RWPE2 (cell line): Measurements from ENCODE around the gene ST3GAL5.
A peak's percentile ranks its signal among the peaks of the same experiment; 100 is the strongest.

Experiments
- ATAC-seq: fragments of 200-7000 bp; cut with Tn5 transposase; 3 replicates; pipeline ENCODE4 v1.9.1; 2021; ENCODE audit warnings: low read depth
- DNase-seq: peaks from one replicate; pipeline ENCODE4 v3.0.0-alpha.2; 2020; ENCODE audit warnings: low spot score
- H3K27ac ChIP-seq: fragments of 450-650 bp; 2 replicates; pipeline ENCODE4 v1.5.1; 2017; ENCODE audit warnings: mild to moderate bottlenecking; ENCODE audit not compliant: poor library complexity, severe bottlenecking
- H3K27me3 ChIP-seq: fragments of 250-450 bp; sonication (Bioruptor Pico); 2 replicates; pipeline ENCODE4 v1.5.1; 2021; ENCODE audit warnings: mild to moderate bottlenecking, moderate library complexity; ENCODE audit not compliant: insufficient read depth, poor library complexity, severe bottlenecking
- H3K36me3 ChIP-seq: fragments of 250-450 bp; sonication (Bioruptor Pico); 2 replicates; pipeline ENCODE4 v1.5.1; 2020; ENCODE audit warnings: low read depth, mild to moderate bottlenecking, moderate library complexity
- H3K4me1 ChIP-seq: fragments of 250-450 bp; sonication (Bioruptor Pico); 2 replicates; pipeline ENCODE4 v1.5.1; 2021; ENCODE audit warnings: mild to moderate bottlenecking, moderate library complexity; ENCODE audit not compliant: insufficient read depth, poor library complexity, severe bottlenecking
- H3K4me3 ChIP-seq: fragments of 250-450 bp; sonication (Bioruptor Pico); 2 replicates; pipeline ENCODE4 v1.5.1; 2021; ENCODE audit warnings: mild to moderate bottlenecking, moderate library complexity; ENCODE audit not compliant: severe bottlenecking
- H3K9me3 ChIP-seq: fragments of 250-450 bp; sonication (Bioruptor Pico); 2 replicates; pipeline ENCODE4 v1.5.1; 2021; ENCODE audit warnings: mild to moderate bottlenecking, moderate library complexity; ENCODE audit not compliant: severe bottlenecking
- TF ChIP-seq, protein P1 (sequence below): fragments of 450-650 bp; IDR thresholded peaks from one replicate; pipeline ENCODE4 v1.5.1; 2017; ENCODE audit warnings: mild to moderate bottlenecking, moderate library complexity; ENCODE audit not compliant: poor library complexity, severe bottlenecking

Gene ST3GAL5

DNA sequence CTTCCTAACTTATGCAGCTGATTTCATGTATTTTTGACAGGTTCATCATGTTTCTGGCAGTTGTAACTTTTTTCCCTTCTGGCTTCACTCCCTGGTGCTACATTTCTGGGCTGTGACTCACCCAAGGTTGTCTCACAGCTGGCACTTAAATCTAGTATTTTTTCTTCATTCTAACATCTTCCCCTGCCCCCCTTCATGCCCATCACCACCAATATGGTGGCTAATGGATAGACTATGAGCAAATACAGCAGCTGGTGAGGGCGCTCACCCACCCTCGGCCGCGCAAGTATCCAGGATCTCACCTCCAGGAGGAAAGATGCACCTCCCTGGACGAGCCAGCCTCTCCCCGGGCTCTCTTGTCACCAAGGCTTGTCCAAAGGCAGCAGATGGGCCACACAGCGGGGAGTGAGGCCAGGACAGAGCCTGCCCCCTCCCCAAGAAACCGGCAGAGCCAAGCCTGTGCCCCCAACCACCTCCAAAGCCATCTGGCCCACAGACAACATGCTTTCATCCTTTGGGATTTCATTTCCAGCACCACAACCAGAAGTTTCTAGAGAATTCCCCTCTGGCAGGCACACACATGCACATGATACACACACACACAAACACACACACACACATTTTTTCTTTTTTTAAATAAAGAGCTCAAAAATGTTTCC is 95.9 kb downstream of the ST3GAL5 start:
- no peak overlapping the region for H3K27ac ChIP-seq
- TF ChIP-seq, protein P1, sequence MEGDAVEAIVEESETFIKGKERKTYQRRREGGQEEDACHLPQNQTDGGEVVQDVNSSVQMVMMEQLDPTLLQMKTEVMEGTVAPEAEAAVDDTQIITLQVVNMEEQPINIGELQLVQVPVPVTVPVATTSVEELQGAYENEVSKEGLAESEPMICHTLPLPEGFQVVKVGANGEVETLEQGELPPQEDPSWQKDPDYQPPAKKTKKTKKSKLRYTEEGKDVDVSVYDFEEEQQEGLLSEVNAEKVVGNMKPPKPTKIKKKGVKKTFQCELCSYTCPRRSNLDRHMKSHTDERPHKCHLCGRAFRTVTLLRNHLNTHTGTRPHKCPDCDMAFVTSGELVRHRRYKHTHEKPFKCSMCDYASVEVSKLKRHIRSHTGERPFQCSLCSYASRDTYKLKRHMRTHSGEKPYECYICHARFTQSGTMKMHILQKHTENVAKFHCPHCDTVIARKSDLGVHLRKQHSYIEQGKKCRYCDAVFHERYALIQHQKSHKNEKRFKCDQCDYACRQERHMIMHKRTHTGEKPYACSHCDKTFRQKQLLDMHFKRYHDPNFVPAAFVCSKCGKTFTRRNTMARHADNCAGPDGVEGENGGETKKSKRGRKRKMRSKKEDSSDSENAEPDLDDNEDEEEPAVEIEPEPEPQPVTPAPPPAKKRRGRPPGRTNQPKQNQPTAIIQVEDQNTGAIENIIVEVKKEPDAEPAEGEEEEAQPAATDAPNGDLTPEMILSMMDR: no peak
- no peaks in the 10 kb centered on the region for H3K36me3 ChIP-seq

DNA sequence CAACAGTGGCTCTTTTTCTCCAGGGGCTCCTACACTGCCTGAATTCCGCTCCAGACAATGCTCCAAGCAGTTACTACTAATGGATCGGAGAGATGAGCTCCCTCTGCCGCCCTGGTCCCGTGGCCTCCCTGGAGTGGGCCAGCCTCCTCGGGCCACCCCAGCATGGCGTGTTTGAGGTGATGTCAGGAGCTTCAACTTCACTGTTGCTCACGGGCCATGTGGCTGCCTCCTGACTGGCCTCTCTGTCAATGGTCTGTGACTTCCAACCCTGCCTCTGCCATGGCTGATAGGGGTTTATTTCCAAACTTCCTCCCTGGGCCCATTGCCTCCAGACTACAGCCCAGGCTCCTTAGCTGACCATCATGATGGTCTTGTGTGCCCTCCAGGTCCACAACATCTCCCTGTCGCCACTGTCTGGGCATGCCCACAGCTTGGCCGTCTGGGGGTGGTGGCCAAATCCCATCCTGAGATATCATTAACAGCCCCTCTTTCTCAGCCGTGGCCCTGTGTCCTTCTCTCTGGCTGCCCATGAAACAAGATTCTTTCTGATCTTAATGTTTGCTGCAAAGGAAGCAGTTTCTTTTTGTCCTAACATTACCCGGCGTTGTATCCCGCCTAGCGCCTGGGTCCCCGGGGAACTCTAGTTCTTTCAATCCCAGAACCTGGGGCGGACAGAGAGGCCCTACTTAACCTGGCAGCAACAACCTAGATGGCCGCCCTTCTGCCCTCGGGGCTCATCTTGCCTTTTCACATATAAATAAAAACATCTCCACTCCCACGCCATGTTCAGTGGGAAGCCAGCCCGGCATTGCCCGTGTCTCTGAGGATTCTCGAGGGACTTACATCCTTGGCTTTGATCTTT is 96.9 kb downstream of the ST3GAL5 start:
- H3K27ac ChIP-seq: no peak overlapping the region

More for the DNA sequence above, 95.9 kb downstream of the ST3GAL5 start:
- Histone ChIP-seq H3K9me3 (no peaks in the 10 kb centered on the region), H3K4me1 (peaks cover 12% of the 10 kb centered on the region), H3K27me3 (no peaks in the 10 kb centered on the region), H3K4me3 (no peak overlapping the region)
- DNase-seq (no peak), ATAC-seq (peak; percentile 72)

DNA sequence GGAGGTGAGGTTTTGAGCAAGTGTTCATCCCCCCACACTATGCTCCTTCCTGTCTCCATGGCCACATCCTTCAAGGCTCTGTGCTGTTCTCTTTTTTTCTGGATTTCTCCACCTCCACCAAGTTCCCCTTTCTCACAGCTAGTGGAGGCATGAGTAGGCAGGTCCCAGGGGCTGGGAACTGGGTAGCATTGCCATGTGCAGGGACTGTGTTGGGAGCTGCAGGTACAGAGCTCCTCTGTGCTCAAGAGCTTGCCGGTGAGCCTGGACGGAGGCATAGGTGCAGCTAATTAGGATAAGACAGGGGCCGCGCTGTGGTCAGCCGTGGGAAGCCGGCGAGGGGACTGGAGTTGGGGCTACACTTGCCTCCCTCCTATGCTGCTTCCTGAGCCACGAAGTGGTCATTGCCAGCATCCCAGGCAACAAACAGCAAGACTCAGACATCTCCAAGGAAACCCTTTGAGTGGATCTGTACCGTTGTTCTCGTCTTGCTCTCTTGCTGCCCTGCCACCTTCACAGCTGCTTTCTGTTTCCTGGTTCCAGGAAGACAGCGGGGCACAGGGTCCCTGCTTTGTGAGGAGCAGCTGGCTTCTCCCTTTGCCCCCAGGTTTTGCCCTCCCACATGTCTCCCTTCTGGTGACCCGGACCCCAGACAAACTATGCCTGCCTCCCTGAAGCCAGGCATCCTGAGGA is 98.1 kb downstream of the ST3GAL5 start:
- ATAC-seq (no peak), DNase-seq (peak; percentile 44)
- no peaks in the 10 kb centered on the region for H3K27me3 ChIP-seq
- H3K4me3 ChIP-seq: no peak overlapping the region
- H3K4me1 ChIP-seq: peaks cover 12% of the 10 kb centered on the region
- TF ChIP-seq, protein P1: no peak
- no peak overlapping the region for H3K27ac ChIP-seq
- H3K9me3 ChIP-seq: no peaks in the 10 kb centered on the region
- no peaks in the 10 kb centered on the region for H3K36me3 ChIP-seq

More for the DNA sequence above, 96.9 kb downstream of the ST3GAL5 start:
- no peaks in the 10 kb centered on the region for H3K9me3 ChIP-seq
- H3K4me1 ChIP-seq: peaks cover 12% of the 10 kb centered on the region
- no peak overlapping the region for H3K4me3 ChIP-seq
- TF ChIP-seq, protein P1: no peak
- DNase-seq (no peak), ATAC-seq (no peak)
- no peaks in the 10 kb centered on the region for H3K36me3 ChIP-seq
- H3K27me3 ChIP-seq: no peaks in the 10 kb centered on the region

DNA sequence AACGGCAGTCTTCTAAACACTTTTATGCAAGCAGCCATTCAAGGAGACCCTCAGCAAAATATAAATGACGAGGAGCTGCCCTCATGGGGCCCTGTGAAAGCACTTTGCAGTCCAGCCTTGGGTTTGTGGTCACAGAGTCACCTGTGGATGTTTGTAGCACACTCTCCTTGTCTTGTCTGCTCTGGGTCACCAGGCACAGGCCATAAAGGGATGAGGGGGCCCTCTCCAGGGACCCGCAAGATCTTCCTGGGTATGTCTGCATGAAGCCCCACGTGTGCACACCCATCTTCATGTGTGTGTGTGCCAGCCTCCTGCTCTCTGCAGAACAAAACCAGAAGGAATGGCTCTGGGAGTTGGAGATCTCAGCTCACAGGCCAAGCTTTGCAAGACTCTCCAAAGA is 98.8 kb downstream of the ST3GAL5 start:
- peaks cover 12% of the 10 kb centered on the region for H3K4me1 ChIP-seq
- no peak overlapping the region for H3K4me3 ChIP-seq
- H3K27ac ChIP-seq: no peak overlapping the region
- ATAC-seq: no peak
- TF ChIP-seq, protein P1: no peak
- no peaks in the 10 kb centered on the region for H3K27me3 ChIP-seq
- H3K9me3 ChIP-seq: no peaks in the 10 kb centered on the region
- DNase-seq: peak; percentile 11
- H3K36me3 ChIP-seq: no peaks in the 10 kb centered on the region
